K562 (cell line): ENCODE measurements around the gene HYI. TPM values are rescaled to one million over a fixed set of nuclear protein-coding genes. Genes with fewer than 3 reads are reported as not detected.

Experiments used
- ATAC-seq: fragments of 200-7000 bp; cut with Tn5 transposase; 3 replicates; pipeline ENCODE4 v1.9.1; 2020; ENCODE audit warnings: moderate library complexity
- BruUV-seq: library from RNA; stranded (reverse); fragments of 400-500 nt; replicated peaks from 2 replicates; lab custom pipeline; 2021; lab: Mats Ljungman, UMichigan
- CTCF ChIA-PET: fragments of 300-600 bp; formaldehyde crosslinking; extraction: SDS; loops from one replicate; lab custom pipeline; 2021; ENCODE audit warnings: low intra/inter-chr PET ratio; lab: Yijun Ruan, JAX
- POLR2A ChIA-PET: fragments of 300-600, 350-650 bp; sonication (Branson Sonifier 250); formaldehyde crosslinking; extraction: SDS; loops from one replicate; lab custom pipeline; 2021; ENCODE audit warnings: antibody characterized with exemption, inconsistent platforms; lab: Yijun Ruan, JAX
- DNase-seq, 4 experiments: peaks; one replicate each; pipeline versions ENCODE4 v3.0.0 to v3.0.0-alpha.2; 2011 to 2018; ENCODE audit warnings: low spot score in 3 of 4, mixed read lengths in 3 of 4; ENCODE audit errors: extremely low read depth in 1 of 4
- FAIRE-seq: peaks from 2 replicates; lab custom pipeline; 2011; peaks lifted over from hg19 to GRCh38; lab: Jason Lieb, UNC
- H2AFZ ChIP-seq: 2 replicates; pipeline ENCODE4 v1.6.0; 2011; ENCODE audit warnings: low read depth, low read length, control low read depth, inconsistent platforms
- H3K27ac ChIP-seq: fragments of 200-600 bp; 3 replicates; pipeline ENCODE4 v1.8.0; 2011; ENCODE audit warnings: low read depth, mild to moderate bottlenecking, control low read depth, inconsistent platforms, low read length, moderate library complexity, mixed read lengths; ENCODE audit errors: extremely low read depth
- H3K27me3 ChIP-seq, 2 experiments: fragments of 300-600 bp in 1 of 2; 2 replicates in 1 of 2; 3 replicates in 1 of 2; pipeline versions ENCODE4 v1.6.0 to v1.8.0; 2011; ENCODE audit warnings: inconsistent platforms in 2 of 2, low read length in 2 of 2, mild to moderate bottlenecking in 1 of 2, mixed read lengths in 1 of 2, moderate library complexity in 1 of 2; ENCODE audit not compliant: control insufficient read depth in 2 of 2, insufficient read depth in 2 of 2
- H3K36me3 ChIP-seq: fragments of 300-600 bp; 3 replicates; pipeline ENCODE4 v1.8.0; 2011; ENCODE audit warnings: mild to moderate bottlenecking, low read length, inconsistent platforms; ENCODE audit not compliant: control insufficient read depth, insufficient read depth
- H3K4me1 ChIP-seq, 2 experiments: fragments of 200-600 bp in 1 of 2; replicated peaks in 1 of 2; 2 replicates in 1 of 2; 3 replicates in 1 of 2; pipeline versions ENCODE4 v1.5.1 to v1.8.0; 2011; ENCODE audit warnings: inconsistent platforms in 2 of 2, low read length in 2 of 2, mild to moderate bottlenecking in 1 of 2, mixed read lengths in 1 of 2, moderate library complexity in 1 of 2; ENCODE audit not compliant: control insufficient read depth in 2 of 2, insufficient read depth in 2 of 2
- H3K4me2 ChIP-seq: 2 replicates; pipeline ENCODE4 v1.6.1; 2011; ENCODE audit warnings: low read length, control low read depth, inconsistent platforms, mixed read lengths; ENCODE audit not compliant: insufficient read depth
- H3K4me3 ChIP-seq: fragments of 200-600 bp; sonication (generic), shearing (Covaris generic); 2 replicates; pipeline ENCODE4 v1.5.1; 2016; ENCODE audit warnings: control low read depth, inconsistent platforms
- H3K79me2 ChIP-seq: fragments of 200-600 bp; 3 replicates; pipeline ENCODE4 v1.8.0; 2011; ENCODE audit warnings: low read length, inconsistent platforms; ENCODE audit not compliant: control insufficient read depth, insufficient read depth
- H3K9ac ChIP-seq, 2 experiments: 2 replicates each; pipeline versions ENCODE4 v1.6.0 to v1.6.1; 2011; ENCODE audit warnings: low read depth in 2 of 2, low read length in 2 of 2, control low read depth in 1 of 2, inconsistent platforms in 1 of 2, mild to moderate bottlenecking in 1 of 2, mixed read lengths in 1 of 2; ENCODE audit not compliant: insufficient read depth in 1 of 2
- H3K9me1 ChIP-seq: one replicate; pipeline ENCODE4 v1.6.0; 2011; ENCODE audit warnings: inconsistent platforms, mild to moderate bottlenecking, low read length, moderate library complexity; ENCODE audit not compliant: control insufficient read depth, insufficient read depth
- H3K9me3 ChIP-seq: replicated peaks from 2 replicates; pipeline ENCODE4 v1.5.1; 2011; ENCODE audit warnings: low read depth, low read length, inconsistent platforms; ENCODE audit not compliant: control insufficient read depth, insufficient read depth
- H4K20me1 ChIP-seq: replicated peaks from 2 replicates; pipeline ENCODE4 v1.6.1; 2011; ENCODE audit warnings: low read length, inconsistent platforms, mixed read lengths; ENCODE audit not compliant: control insufficient read depth, insufficient read depth
- FOXK1 ChIP-seq: sonication (generic); formaldehyde crosslinking; IDR thresholded peaks from 2 replicates; pipeline ENCODE4 v1.8.0; 2022; ENCODE audit warnings: missing genetic modification reagents, mild to moderate bottlenecking, borderline replicate concordance
- MLLT1 ChIP-seq, 2 experiments: fragments of 450-650 bp; IDR thresholded peaks; 2 replicates each; pipeline ENCODE4 v1.6.1; 2016
- NFYB ChIP-seq: IDR thresholded peaks from 2 replicates; pipeline ENCODE4 v1.6.1; 2011; ENCODE audit warnings: mild to moderate bottlenecking, moderate library complexity; ENCODE audit not compliant: insufficient read length; ENCODE audit errors: extremely low read depth
- PKNOX1 ChIP-seq: fragments of 450-650 bp; IDR thresholded peaks from 2 replicates; pipeline ENCODE4 v1.6.1; 2016
- POLR2AphosphoS2 ChIP-seq: IDR thresholded peaks from 2 replicates; pipeline ENCODE4 v1.6.1; 2012; ENCODE audit warnings: low read length, improper control_type of control experiment
- USF2 ChIP-seq: sonication (generic); formaldehyde crosslinking; IDR thresholded peaks from 2 replicates; pipeline ENCODE4 v1.5.0; 2020; ENCODE audit warnings: missing genetic modification reagents
- WGBS: fragments of 100-300 bp; shearing (Covaris generic); methylation state at CpG from one replicate; pipeline ENCODE4 v1.1.6; 2016; ENCODE audit warnings: low coverage, mixed read lengths; ENCODE audit not compliant: insufficient coverage; ENCODE audit errors: missing lambda C conversion rate; 5-methylcytosine and 5-hydroxymethylcytosine counted together
- in situ Hi-C: fragments of 300-500 bp; cut with MboI; formaldehyde crosslinking; loops from 4 replicates; pipeline ENCODE4 v1.15.0; 2018; ENCODE audit warnings: inconsistent platforms, mixed read lengths
- intact Hi-C: fragments of 100-400 bp; cut with micrococcal nuclease; formaldehyde crosslinking; loops from 2 replicates; pipeline ENCODE4 v1.14.2; 2022
- polyA plus RNA-seq, 8 experiments: library from polyadenylated mRNA; depleted of rRNA in 4 of 8; stranded (reverse) in 5 of 8; unstranded in 3 of 8; fragments of >200 nt; fragmentation: Nextera tagmentation in 2 of 8; fragmentation: Illumina TruSeq in 1 of 8; extraction: Ambion mirVana in 2 of 8; extraction: Trizol in 1 of 8; gene quantifications; 2 replicates each; pipeline versions ENCODE4 v1.2.1 to v1.2.3, GENCODE V29; 2011 to 2014; ENCODE audit warnings: inconsistent platforms in 1 of 8, missing spikeins in 1 of 8
- total RNA-seq, 7 experiments: library from RNA; depleted of rRNA in 6 of 7; stranded (reverse); fragments of >200 nt in 6 of 7; fragmentation: Illumina TruSeq in 2 of 7; extraction: Trizol in 2 of 7; gene quantifications; 2 replicates each; pipeline versions ENCODE4 v1.2.1 to v1.2.3, GENCODE V29; 2011 to 2021; ENCODE audit warnings: low replicate concordance in 1 of 7

Gene HYI
- total and polyA plus RNA-seq, 9 of the 15 experiments (the other 6 are each of a cell fraction or from before 2014, with no cell fraction given): 0.04 to 4.1 (median 1.4) TPM; not detected in 1

GRCh38 chr1:43454270-43455011 is 710 bp upstream of the HYI start:
- Histone ChIP-seq H3K9me3 (no peaks in the 10 kb centered on the region), H3K27me3 (no peaks in the 10 kb centered on the region; a peak in 1 of 5 replicates), H3K9ac (no peak overlapping the region), H3K4me3 (no peak overlapping the region), H2AFZ (peak overlapping the region; percentile 49), H3K79me2 (no peaks in the 10 kb centered on the region), H3K9me1 (no peaks in the 10 kb centered on the region), H3K4me2 (0 out of 2 replicates have a peak overlapping the region, but pooled peaks have one; percentile 27), H3K36me3 (peaks cover 16% of the 10 kb centered on the region; the same call in 1 of the 3 replicates), H3K4me1 (peaks cover 0 to 16% of the 10 kb centered on the region in 2 experiments; a peak in 3 of 5 replicates), H4K20me1 (no peaks in the 10 kb centered on the region), H3K27ac (no peak overlapping the region)
- 50% methylated on average over 19 of the region's 19 CpGs for WGBS
- ATAC-seq (peak; percentile 65), FAIRE-seq (peak; percentile 57), DNase-seq (peak; percentile 38 to 77 (median 68))
- POLR2A ChIA-PET: interaction anchor here (0.5 to 1.2 kb wide), 6 partner anchors 12 to 517 kb away, joined by 3 to 4 read pairs (median 3); no protein-coding TSS in a partner anchor
- in situ Hi-C loops (no loop called here), intact Hi-C loops (no loop called here)
- CTCF ChIA-PET: no interaction called here
- no TSS peak for BruUV-seq
- TF ChIP-seq POLR2AphosphoS2: peak; percentile 83; the same call in 1 of the 2 replicates
- TF ChIP-seq MLLT1 (IDR thresholded peaks at IDR 0.05): peak in 1 of 2 experiments; percentile 37; a peak in 1 of 4 replicates
- TF ChIP-seq PKNOX1: peak; percentile 40; the same call in 1 of the 2 replicates
- peak; percentile 36 for TF ChIP-seq NFYB
- no peak for TF ChIP-seq FOXK1 (CRISPR knock-in tag)
- peak; percentile 70 for TF ChIP-seq USF2
